CD4-positive, alpha-beta T cell treated with Interferon gamma for 1 hour (primary cell): ENCODE results near the gene TEX2.

Experiments used
- DNase-seq: peaks from one replicate; pipeline ENCODE4 v3.0.0-alpha.2; 2020

TEX2 gene

GRCh38 chr17:64269687-64270649 is 6.9 kb upstream of the TEX2 start:
- DNase-seq: no peak

GRCh38 chr17:64264891-64265290 is 1.8 kb upstream of the TEX2 start:
- DNase-seq: no peak

DNA sequence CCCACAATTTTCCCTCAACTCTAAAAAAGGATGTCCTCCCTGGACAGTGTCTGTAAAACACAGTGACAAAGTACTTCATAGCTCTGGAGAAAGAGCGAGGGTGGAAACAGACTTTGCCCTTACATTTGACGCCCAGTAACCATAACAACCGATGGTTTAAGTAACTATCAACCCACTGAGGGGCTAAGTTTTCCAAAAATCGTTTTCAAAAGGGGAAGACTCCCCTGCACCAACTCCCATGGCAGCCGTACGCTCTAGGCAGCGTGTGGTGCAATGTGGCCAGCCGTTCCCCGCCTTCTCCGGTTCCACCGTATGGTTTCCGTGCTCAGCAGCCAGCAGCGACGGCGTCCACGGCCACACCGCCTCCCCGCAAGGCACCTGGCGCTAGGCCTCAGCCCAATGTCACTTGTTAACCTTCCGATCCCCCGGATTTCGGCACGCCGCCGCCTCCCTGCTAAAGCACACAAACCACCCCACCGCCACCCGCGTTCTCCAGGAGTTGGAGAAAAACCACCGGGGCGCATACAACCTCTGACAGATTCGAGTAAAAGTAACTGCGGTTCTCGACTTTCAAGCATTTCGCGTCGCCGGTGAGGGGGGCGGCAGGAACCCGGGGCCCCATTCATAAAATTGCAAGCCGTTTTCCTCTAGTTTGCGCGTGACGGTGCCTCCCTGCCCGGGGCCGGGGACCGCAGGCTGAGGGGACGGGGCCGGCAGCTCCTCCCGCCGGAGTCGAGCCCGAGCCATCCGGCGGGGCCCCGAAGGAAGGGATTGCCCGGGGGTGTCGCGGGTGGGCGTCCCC is 661 bp downstream of the TEX2 start:
- DNase-seq: peak; percentile 46

- DNase-seq: no peak
Observed at GRCh38 chr17:64261417-64262145, 1.5 kb downstream of the TEX2 start.

DNA sequence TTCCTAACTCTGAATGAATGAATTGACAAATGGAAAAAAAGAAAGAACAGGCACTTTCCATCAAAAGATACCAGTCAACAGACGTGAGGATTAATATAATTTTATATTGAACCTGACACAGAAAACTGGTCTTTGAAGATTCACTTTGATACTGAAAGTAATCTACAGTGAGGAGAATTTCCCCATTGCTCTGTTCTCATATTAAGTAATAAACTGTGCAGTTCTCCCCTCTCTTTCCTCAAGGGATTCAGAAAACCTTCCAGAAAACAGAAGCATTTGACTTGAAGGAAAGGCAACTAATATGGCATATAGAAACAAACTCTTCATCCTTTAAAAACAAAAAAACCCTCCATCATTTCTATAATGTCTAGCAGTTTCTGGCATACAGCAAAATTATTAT is 2.2 kb downstream of the TEX2 start:
- DNase-seq: no peak

DNA sequence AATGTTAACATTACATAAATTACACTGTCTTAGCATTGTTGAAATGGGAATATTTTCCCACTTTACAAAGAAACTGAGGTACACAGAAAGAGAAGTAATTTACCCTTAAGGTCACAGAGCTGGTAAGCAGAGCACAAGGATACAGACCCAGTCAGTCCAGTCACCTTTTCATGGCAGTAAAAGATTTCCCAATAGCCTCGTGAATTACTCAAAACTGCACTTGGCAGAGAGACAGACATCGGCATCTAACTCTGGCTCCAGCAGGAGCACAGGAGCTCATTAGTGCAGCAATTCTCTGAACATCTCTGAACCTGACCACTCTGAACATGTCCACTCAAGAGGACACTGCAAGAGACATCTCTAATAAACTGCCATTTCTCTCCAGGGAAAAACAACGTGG is 3.1 kb downstream of the TEX2 start:
- DNase-seq: no peak

- no peak for DNase-seq
Observed at GRCh38 chr17:64259426-64259825, 3.6 kb downstream of the TEX2 start.

- DNase-seq: no peak
Observed at GRCh38 chr17:64256913-64257807, 5.9 kb downstream of the TEX2 start.

- no peak for DNase-seq
Observed at GRCh38 chr17:64255764-64256163, 7.3 kb downstream of the TEX2 start.

DNA sequence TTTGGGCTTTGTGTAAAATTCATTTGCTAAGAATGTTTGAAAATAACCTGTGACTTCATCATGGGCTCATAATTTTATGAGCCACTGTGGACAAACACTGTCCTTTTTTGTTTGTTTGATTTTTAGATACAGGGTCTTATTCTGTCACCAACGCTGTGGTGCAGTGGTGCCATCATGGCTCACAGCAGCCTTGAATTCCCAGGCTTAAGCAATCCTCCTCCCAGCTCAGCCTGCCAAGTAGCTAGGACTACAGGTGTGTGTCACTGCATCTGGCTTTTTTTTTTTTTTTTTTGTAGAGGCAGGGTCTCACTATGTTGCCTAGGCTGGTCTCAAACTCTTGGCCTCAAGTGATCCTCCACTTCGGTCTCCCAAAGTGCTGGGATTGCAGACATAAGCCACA is 8.3 kb downstream of the TEX2 start:
- no peak for DNase-seq

GRCh38 chr17:64253470-64253869 is 9.6 kb downstream of the TEX2 start:
- no peak for DNase-seq

- DNase-seq: no peak
Observed at GRCh38 chr17:64252831-64253230, 10.2 kb downstream of the TEX2 start.

GRCh38 chr17:64250233-64250835 is 12.7 kb downstream of the TEX2 start:
- DNase-seq: no peak

GRCh38 chr17:64247836-64248235 is 15.2 kb downstream of the TEX2 start:
- DNase-seq: no peak

- no peak for DNase-seq
Observed at GRCh38 chr17:64245218-64246145, 17.6 kb downstream of the TEX2 start.

DNA sequence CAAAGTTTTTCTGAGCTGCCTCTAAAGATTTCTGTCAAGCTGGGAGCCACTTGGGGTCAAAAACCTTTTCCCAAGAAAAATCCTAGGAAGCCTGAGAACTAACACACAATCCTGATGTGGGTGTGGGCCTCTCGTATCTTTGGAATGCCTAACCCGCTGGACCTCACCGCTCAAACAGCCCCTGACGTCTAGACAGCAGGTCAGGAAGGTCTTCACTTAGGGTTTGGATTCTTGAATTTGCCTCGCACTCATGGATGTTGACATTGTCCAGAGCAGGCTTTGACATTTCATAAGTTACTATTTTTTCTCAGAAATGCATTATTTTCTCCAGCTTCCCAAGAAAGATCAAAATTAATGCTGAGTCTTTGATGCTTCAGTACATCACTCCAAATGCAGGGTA is 18.9 kb downstream of the TEX2 start:
- DNase-seq: no peak

GRCh38 chr17:64243340-64243739 is 19.7 kb downstream of the TEX2 start:
- DNase-seq: no peak

DNA sequence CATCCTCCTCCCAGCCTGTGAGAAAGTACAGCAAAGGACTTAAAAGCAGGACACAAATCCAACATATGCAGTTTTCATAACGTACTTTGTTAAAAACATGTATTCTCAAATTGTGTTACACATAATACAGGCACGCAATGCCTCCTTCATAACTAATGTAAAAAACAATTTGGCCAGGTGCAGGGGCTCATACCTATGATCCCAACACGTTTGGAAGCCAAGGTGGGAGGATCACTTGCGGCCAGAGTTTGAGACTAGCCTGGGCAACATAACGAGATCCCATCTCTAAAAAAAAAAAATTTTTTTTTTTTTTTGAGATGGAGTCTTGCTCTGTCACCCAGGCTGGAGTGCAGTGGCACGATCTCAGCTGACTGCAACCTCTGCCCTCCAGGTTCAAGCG is 20.4 kb downstream of the TEX2 start:
- DNase-seq: no peak

DNA sequence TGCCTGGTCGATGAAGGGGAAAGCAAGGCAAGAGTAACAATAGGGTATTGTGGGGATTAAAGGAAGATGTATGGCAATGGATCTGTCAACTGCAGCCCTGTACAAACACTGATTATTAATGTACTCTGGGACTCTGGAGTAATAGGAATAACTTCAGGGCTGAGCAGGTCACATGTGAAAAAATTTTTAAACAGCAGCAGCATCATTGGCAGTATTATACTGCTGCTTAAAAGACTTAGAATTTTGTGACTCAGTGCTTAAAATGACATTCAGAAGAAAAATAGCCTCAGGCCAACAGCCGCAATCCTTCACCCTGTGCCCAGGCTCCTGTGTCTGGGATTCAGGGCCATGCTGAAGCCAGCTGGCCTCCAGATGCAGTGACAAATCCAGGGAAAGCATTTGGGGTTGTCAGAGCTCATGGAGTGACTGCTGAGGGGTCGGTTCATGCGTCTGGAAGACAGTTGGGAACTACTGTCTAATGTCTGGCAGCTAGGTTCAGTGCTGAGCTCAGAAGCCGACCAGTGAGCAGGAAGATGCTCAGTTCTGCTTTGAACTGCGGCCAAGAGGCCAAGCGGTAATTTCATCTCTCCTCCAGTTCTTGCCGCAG is 22.2 kb downstream of the TEX2 start:
- no peak for DNase-seq

DNA sequence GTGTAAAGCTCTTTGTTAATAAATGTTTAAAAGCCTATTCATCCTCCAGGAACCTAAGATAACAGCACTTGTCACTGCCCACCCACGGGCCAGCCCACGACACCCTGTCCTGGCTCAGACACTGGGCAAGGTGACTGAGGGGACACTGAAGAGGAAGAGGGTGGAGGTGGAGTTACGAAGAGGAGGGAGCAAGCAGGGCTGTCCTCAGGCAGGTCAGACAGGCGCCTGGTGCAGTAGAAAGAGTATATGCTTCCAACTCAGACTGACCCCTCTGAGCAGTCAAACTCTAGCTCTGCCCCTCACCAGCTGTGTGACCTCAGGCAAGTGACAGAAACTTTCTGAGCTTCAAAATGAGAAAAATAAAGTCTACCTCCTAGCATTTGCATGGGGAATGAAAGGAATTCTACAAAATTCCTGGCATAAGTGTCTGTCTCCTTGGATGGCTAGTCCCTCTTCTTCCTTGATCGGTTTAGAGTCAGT is 22.8 kb downstream of the TEX2 start:
- no peak for DNase-seq
